H1 (cell line): Measurements from ENCODE around the gene LYRM7. TPM values are rescaled to one million over a fixed set of nuclear protein-coding genes. Genes with fewer than 3 reads are reported as not detected.

ENCODE experiments used
- CHD7 ChIP-seq: fragments of 300-600 bp; sonication (generic); IDR thresholded peaks from 2 replicates; pipeline ENCODE4 v1.7.1; 2012; ENCODE audit warnings: low read length, moderate library complexity, mild to moderate bottlenecking, inconsistent platforms; ENCODE audit not compliant: insufficient replicate concordance
- GTF2F1 ChIP-seq: IDR thresholded peaks from 2 replicates; pipeline ENCODE4 v1.6.1; 2012; ENCODE audit warnings: low read depth, low read length, improper control_type of control experiment, borderline replicate concordance
- RAD21 ChIP-seq, 2 experiments: IDR thresholded peaks in 1 of 2; conservative IDR thresholded peaks in 1 of 2; 2 replicates each; pipeline ENCODE4 v1.6.1; 2011; ENCODE audit warnings: low read depth in 2 of 2, low read length in 2 of 2, improper control_type of control experiment in 1 of 2, inconsistent platforms in 1 of 2, mild to moderate bottlenecking in 1 of 2, moderate library complexity in 1 of 2
- SRF ChIP-seq: IDR thresholded peaks from 2 replicates; pipeline ENCODE4 v1.6.1; 2011; ENCODE audit warnings: mild to moderate bottlenecking, low read depth, low read length, moderate library complexity
- USF2 ChIP-seq: IDR thresholded peaks from 2 replicates; pipeline ENCODE4 v1.6.1; 2011; ENCODE audit warnings: low read length, improper control_type of control experiment
- polyA plus RNA-seq, 7 experiments: library from polyadenylated mRNA; depleted of rRNA in 3 of 7; stranded (reverse) in 5 of 7; unstranded in 2 of 7; fragments of >200 nt in 5 of 7; fragments of 200-250 nt in 2 of 7; gene quantifications; 1 replicate in 5 of 7; 2 replicates in 1 of 7; 4 replicates in 1 of 7; pipeline versions ENCODE4 v1.2.1 to v1.2.3, GENCODE V29; 2011 to 2013; ENCODE audit warnings: missing spikeins in 2 of 7, mixed read lengths in 2 of 7
- total RNA-seq: library from RNA; stranded (reverse); fragmentation: NEBNext Ultra II Directional; extraction: Animal tissue kit (Norgen Biotek cat#: 25700); gene quantifications from 2 replicates; pipeline ENCODE4 v1.2.1, GENCODE V29; 2021

LYRM7 gene
- total and polyA plus RNA-seq, 2 of the 8 experiments (the other 6 are each of a cell fraction or from before 2014, with no cell fraction given) = 1.9 to 12.6 TPM

GRCh38 chr5:131220566-131220965 is 49.8 kb downstream of the LYRM7 start (continued):
- TF ChIP-seq CHD7 = no peak
- TF ChIP-seq RAD21 (IDR thresholded peaks at IDR 0.05 in 1 of 2, conservative IDR thresholded peaks at IDR 0.05 in 1 of 2; ENCODE audit: low read depth in 2 of 2, low read length in 2 of 2) = no peak
- TF ChIP-seq USF2 = no peak
- TF ChIP-seq SRF = no peak
- TF ChIP-seq GTF2F1 = no peak
